HepG2 (cell line): Measurements from ENCODE around the gene FKBP5. TPM values are rescaled to one million over a fixed set of nuclear protein-coding genes. Genes with fewer than 3 reads are reported as not detected.
A peak's percentile ranks its signal among the peaks of the same experiment; 100 is the strongest.

Source experiments
- MAFG ChIP-seq: sonication (generic); formaldehyde crosslinking; IDR thresholded peaks from 2 replicates; pipeline ENCODE4 v1.5.1; 2020; ENCODE audit warnings: mild to moderate bottlenecking, missing genetic modification reagents
- SPEN ChIP-seq: sonication (generic); formaldehyde crosslinking; IDR thresholded peaks from 2 replicates; pipeline ENCODE4 v1.5.1; 2020; ENCODE audit warnings: low read depth, mild to moderate bottlenecking, missing genetic modification reagents
- ZC3H13 ChIP-seq: sonication (generic); formaldehyde crosslinking; IDR thresholded peaks from 2 replicates; pipeline ENCODE4 v1.8.1; 2023; ENCODE audit warnings: mild to moderate bottlenecking, missing genetic modification reagents, moderate library complexity
- ZNF205 ChIP-seq: IDR thresholded peaks from 2 replicates; pipeline ENCODE4 v1.6.1; 2018; ENCODE audit warnings: missing biosample characterization, missing genetic modification reagents
- ZNF232 ChIP-seq: sonication (generic); formaldehyde crosslinking; IDR thresholded peaks from 2 replicates; pipeline ENCODE4 v1.4.0; 2020; ENCODE audit warnings: missing genetic modification reagents, borderline replicate concordance
- ZNF329 ChIP-seq: sonication (generic); formaldehyde crosslinking; IDR thresholded peaks from 2 replicates; pipeline ENCODE4 v1.9.0; 2021; ENCODE audit warnings: low read depth, mild to moderate bottlenecking, missing genetic modification reagents
- ZNF430 ChIP-seq: sonication (generic); formaldehyde crosslinking; IDR thresholded peaks from 2 replicates; pipeline ENCODE4 v1.9.0; 2021; ENCODE audit warnings: mild to moderate bottlenecking, missing genetic modification reagents
- ZNF451 ChIP-seq: sonication (generic); formaldehyde crosslinking; IDR thresholded peaks from 2 replicates; pipeline ENCODE4 v1.5.0; 2020; ENCODE audit warnings: mild to moderate bottlenecking, missing genetic modification reagents
- ZNF674 ChIP-seq: sonication (generic); formaldehyde crosslinking; IDR thresholded peaks from 2 replicates; pipeline ENCODE4 v1.5.0; 2020; ENCODE audit warnings: low read depth, mild to moderate bottlenecking, missing genetic modification reagents
- polyA plus RNA-seq, 8 experiments: library from polyadenylated mRNA; depleted of rRNA in 3 of 8; stranded (reverse) in 7 of 8; unstranded in 1 of 8; fragments of >200 nt; fragmentation: Illumina TruSeq in 4 of 8; extraction: Trizol in 4 of 8; gene quantifications; 2 replicates each; pipeline versions ENCODE4 v1.2.1 to v1.2.3, GENCODE V29; 2011 to 2016; ENCODE audit warnings: low read depth in 4 of 8, missing spikeins in 1 of 8, mixed read lengths in 1 of 8; ENCODE audit not compliant: insufficient read depth in 1 of 8
- total RNA-seq, 5 experiments: library from RNA; depleted of rRNA; stranded (reverse); fragments of >200 nt; fragmentation: Illumina TruSeq; extraction: Trizol; gene quantifications; 2 replicates each; pipeline ENCODE4 v1.2.3, GENCODE V29; 2016; ENCODE audit warnings: low read depth in 1 of 5
- TF ChIP-seq, protein P1 (sequence below): sonication (generic); formaldehyde crosslinking; IDR thresholded peaks from 2 replicates; pipeline ENCODE4 v1.4.0; 2020; ENCODE audit warnings: missing genetic modification reagents
- TF ChIP-seq, protein P2 (sequence below): IDR thresholded peaks from 2 replicates; pipeline ENCODE4 v1.6.1; 2016; ENCODE audit warnings: low read depth, borderline replicate concordance
- TF ChIP-seq, protein P3 (sequence below): sonication (generic); formaldehyde crosslinking; IDR thresholded peaks from 2 replicates; pipeline ENCODE4 v1.8.0; 2022; ENCODE audit warnings: mild to moderate bottlenecking, missing genetic modification reagents; ENCODE audit not compliant: insufficient replicate concordance
- TF ChIP-seq, protein P4 (sequence below): sonication (generic); formaldehyde crosslinking; IDR thresholded peaks from 2 replicates; pipeline ENCODE4 v1.8.1; 2023; ENCODE audit warnings: mild to moderate bottlenecking, inconsistent platforms, moderate library complexity, missing genetic modification reagents, borderline replicate concordance
- TF ChIP-seq, protein P5 (sequence below), 2 experiments: IDR thresholded peaks; 2 replicates each; pipeline ENCODE4 v1.6.1; 2011 to 2012; ENCODE audit warnings: low read length in 2 of 2, borderline replicate concordance in 1 of 2, low read depth in 1 of 2, mild to moderate bottlenecking in 1 of 2, moderate library complexity in 1 of 2

The FKBP5 gene
- total and polyA plus RNA-seq, 2 of the 13 experiments (the other 11 are each of a cell fraction or from before 2014, with no cell fraction given) = 8.0 to 17.4 TPM

DNA sequence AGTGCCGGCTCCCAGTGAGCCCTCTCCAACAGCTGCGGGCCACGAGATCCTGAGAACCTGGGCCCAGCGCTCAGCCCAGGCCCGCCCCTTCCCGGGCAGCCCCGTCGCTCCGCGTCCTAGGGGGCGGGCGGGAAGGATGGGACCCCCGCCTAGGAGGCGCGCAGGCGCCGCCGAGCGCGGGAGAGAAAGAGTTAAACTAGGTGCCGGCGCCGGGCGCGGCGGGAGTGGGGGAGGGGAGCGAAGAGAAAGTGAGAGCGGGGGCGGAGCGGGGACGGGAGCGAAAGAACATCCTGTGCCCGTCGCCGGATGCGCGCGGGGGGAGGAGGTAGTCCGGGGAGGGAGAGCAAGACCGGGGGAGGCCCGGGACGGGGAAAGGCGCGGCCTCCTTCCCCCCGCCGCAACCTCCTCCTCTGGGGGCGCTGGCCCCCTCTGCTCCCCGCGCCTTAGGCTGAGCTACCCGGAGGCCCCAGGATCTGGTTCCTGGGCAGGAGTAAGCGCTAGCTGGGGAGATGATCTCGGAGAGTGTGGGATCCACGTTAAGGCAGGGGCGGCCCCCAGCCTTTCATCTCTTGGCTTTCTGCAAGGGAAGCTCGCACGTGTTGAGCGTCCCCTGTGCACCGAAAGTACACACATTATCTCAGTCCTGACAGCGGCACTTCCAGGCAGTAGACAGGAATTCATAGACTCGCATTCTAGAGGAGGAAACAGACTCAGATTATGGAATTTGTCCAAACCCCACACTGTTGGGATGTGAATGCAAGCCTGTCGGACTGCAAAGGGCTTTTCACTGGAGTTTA is 43.2 kb upstream of the FKBP5 start (continued):
- TF ChIP-seq, protein P1, sequence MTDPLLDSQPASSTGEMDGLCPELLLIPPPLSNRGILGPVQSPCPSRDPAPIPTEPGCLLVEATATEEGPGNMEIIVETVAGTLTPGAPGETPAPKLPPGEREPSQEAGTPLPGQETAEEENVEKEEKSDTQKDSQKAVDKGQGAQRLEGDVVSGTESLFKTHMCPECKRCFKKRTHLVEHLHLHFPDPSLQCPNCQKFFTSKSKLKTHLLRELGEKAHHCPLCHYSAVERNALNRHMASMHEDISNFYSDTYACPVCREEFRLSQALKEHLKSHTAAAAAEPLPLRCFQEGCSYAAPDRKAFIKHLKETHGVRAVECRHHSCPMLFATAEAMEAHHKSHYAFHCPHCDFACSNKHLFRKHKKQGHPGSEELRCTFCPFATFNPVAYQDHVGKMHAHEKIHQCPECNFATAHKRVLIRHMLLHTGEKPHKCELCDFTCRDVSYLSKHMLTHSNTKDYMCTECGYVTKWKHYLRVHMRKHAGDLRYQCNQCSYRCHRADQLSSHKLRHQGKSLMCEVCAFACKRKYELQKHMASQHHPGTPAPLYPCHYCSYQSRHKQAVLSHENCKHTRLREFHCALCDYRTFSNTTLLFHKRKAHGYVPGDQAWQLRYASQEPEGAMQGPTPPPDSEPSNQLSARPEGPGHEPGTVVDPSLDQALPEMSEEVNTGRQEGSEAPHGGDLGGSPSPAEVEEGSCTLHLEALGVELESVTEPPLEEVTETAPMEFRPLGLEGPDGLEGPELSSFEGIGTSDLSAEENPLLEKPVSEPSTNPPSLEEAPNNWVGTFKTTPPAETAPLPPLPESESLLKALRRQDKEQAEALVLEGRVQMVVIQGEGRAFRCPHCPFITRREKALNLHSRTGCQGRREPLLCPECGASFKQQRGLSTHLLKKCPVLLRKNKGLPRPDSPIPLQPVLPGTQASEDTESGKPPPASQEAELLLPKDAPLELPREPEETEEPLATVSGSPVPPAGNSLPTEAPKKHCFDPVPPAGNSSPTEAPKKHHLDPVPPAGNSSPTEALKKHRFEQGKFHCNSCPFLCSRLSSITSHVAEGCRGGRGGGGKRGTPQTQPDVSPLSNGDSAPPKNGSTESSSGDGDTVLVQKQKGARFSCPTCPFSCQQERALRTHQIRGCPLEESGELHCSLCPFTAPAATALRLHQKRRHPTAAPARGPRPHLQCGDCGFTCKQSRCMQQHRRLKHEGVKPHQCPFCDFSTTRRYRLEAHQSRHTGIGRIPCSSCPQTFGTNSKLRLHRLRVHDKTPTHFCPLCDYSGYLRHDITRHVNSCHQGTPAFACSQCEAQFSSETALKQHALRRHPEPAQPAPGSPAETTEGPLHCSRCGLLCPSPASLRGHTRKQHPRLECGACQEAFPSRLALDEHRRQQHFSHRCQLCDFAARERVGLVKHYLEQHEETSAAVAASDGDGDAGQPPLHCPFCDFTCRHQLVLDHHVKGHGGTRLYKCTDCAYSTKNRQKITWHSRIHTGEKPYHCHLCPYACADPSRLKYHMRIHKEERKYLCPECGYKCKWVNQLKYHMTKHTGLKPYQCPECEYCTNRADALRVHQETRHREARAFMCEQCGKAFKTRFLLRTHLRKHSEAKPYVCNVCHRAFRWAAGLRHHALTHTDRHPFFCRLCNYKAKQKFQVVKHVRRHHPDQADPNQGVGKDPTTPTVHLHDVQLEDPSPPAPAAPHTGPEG (CRISPR knock-in tag) = peak; percentile 49; the same call in 1 of the 2 replicates
- TF ChIP-seq ZNF451 (CRISPR knock-in tag) (no peak; the same call in 1 of the 2 replicates), MAFG (CRISPR knock-in tag) (no peak), ZNF674 (CRISPR knock-in tag) (no peak), SPEN (CRISPR knock-in tag) (peak; percentile 88), ZNF205 (peak; percentile 68), ZC3H13 (CRISPR knock-in tag) (peak; percentile 65), ZNF430 (CRISPR knock-in tag) (no peak; the same call in 1 of the 2 replicates), ZNF329 (CRISPR knock-in tag) (no peak), ZNF232 (CRISPR knock-in tag) (peak; percentile 23)
- TF ChIP-seq, protein P2, sequence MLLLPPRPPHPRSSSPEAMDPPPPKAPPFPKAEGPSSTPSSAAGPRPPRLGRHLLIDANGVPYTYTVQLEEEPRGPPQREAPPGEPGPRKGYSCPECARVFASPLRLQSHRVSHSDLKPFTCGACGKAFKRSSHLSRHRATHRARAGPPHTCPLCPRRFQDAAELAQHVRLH (CRISPR knock-in tag) = peak; percentile 59; the same call in 1 of the 2 replicates
- TF ChIP-seq, protein P3, sequence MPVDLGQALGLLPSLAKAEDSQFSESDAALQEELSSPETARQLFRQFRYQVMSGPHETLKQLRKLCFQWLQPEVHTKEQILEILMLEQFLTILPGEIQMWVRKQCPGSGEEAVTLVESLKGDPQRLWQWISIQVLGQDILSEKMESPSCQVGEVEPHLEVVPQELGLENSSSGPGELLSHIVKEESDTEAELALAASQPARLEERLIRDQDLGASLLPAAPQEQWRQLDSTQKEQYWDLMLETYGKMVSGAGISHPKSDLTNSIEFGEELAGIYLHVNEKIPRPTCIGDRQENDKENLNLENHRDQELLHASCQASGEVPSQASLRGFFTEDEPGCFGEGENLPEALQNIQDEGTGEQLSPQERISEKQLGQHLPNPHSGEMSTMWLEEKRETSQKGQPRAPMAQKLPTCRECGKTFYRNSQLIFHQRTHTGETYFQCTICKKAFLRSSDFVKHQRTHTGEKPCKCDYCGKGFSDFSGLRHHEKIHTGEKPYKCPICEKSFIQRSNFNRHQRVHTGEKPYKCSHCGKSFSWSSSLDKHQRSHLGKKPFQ (CRISPR knock-in tag) = peak; percentile 67
- TF ChIP-seq, protein P4, sequence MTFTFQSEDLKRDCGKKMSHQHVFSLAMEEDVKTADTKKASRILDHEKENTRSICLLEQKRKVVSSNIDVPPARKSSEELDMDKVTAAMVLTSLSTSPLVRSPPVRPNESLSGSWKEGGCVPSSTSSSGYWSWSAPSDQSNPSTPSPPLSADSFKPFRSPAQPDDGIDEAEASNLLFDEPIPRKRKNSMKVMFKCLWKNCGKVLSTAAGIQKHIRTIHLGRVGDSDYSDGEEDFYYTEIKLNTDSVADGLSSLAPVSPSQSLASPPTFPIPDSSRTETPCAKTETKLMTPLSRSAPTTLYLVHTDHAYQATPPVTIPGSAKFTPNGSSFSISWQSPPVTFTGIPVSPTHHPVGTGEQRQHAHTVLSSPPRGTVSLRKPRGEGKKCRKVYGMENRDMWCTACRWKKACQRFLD = peak; percentile 84; the same call in 1 of the 2 replicates
- TF ChIP-seq, protein P5, sequence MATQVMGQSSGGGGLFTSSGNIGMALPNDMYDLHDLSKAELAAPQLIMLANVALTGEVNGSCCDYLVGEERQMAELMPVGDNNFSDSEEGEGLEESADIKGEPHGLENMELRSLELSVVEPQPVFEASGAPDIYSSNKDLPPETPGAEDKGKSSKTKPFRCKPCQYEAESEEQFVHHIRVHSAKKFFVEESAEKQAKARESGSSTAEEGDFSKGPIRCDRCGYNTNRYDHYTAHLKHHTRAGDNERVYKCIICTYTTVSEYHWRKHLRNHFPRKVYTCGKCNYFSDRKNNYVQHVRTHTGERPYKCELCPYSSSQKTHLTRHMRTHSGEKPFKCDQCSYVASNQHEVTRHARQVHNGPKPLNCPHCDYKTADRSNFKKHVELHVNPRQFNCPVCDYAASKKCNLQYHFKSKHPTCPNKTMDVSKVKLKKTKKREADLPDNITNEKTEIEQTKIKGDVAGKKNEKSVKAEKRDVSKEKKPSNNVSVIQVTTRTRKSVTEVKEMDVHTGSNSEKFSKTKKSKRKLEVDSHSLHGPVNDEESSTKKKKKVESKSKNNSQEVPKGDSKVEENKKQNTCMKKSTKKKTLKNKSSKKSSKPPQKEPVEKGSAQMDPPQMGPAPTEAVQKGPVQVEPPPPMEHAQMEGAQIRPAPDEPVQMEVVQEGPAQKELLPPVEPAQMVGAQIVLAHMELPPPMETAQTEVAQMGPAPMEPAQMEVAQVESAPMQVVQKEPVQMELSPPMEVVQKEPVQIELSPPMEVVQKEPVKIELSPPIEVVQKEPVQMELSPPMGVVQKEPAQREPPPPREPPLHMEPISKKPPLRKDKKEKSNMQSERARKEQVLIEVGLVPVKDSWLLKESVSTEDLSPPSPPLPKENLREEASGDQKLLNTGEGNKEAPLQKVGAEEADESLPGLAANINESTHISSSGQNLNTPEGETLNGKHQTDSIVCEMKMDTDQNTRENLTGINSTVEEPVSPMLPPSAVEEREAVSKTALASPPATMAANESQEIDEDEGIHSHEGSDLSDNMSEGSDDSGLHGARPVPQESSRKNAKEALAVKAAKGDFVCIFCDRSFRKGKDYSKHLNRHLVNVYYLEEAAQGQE (IDR thresholded peaks at IDR 0.05; ENCODE audit: borderline replicate concordance in 1 of 2, low read depth in 1 of 2, low read length in 2 of 2) = peak in 1 of 2 experiments; percentile 68; a peak in 2 of 4 replicates
